Neural cell (in vitro differentiated cells): ENCODE measurements around the gene ARL2. TPM values are rescaled to one million over a fixed set of nuclear protein-coding genes. Genes with fewer than 3 reads are reported as not detected.

Experiments used
- H2AFZ ChIP-seq: fragments of 200-600, 300-800 bp; sonication (generic), shearing (Covaris generic); 2 replicates; pipeline ENCODE4 v1.6.0; 2014; ENCODE audit warnings: low read depth, mild to moderate bottlenecking, antibody characterized with exemption, low read length, moderate library complexity
- H3F3A ChIP-seq: fragments of 200-600 bp; shearing (Covaris generic); 2 replicates; pipeline ENCODE4 v1.6.1; 2016; ENCODE audit warnings: mild to moderate bottlenecking, moderate library complexity, mixed read lengths, antibody characterized with exemption, low read length; ENCODE audit not compliant: insufficient read depth, poor library complexity, severe bottlenecking
- H3K27ac ChIP-seq: fragments of 200-600, 300-800 bp; sonication (generic), shearing (Covaris generic); 2 replicates; pipeline ENCODE4 v1.5.1; 2014; ENCODE audit warnings: mild to moderate bottlenecking, low read length, moderate library complexity
- H3K27me3 ChIP-seq: fragments of 300-800, 200-600 bp; sonication (generic), shearing (Covaris generic); 2 replicates; pipeline ENCODE4 v1.6.0; 2014; ENCODE audit warnings: mild to moderate bottlenecking, low read depth, low read length, moderate library complexity; ENCODE audit not compliant: insufficient read depth
- H3K36me3 ChIP-seq: fragments of 300-800, 200-600 bp; sonication (generic), shearing (Covaris generic); 2 replicates; pipeline ENCODE4 v1.5.1; 2014; ENCODE audit warnings: mild to moderate bottlenecking, antibody characterized with exemption, low read length, moderate library complexity; ENCODE audit not compliant: insufficient read depth
- H3K4me2 ChIP-seq: fragments of 300-800, 200-600 bp; sonication (generic), shearing (Covaris generic); 2 replicates; pipeline ENCODE4 v1.6.0; 2014; ENCODE audit warnings: mild to moderate bottlenecking, low read length
- H3K4me3 ChIP-seq: fragments of 300-800, 200-600 bp; sonication (generic), shearing (Covaris generic); 2 replicates; pipeline ENCODE4 v1.5.1; 2014; ENCODE audit warnings: mild to moderate bottlenecking, low read length, moderate library complexity
- H3K79me2 ChIP-seq: fragments of 200-600 bp; shearing (Covaris generic); replicated peaks from 2 replicates; pipeline ENCODE4 v1.6.0; 2014; ENCODE audit warnings: mild to moderate bottlenecking, low read length, moderate library complexity; ENCODE audit not compliant: insufficient read depth
- H3K9ac ChIP-seq: fragments of 300-800, 200-600 bp; sonication (generic), shearing (Covaris generic); 2 replicates; pipeline ENCODE4 v1.6.1; 2016; ENCODE audit warnings: mild to moderate bottlenecking, low read length, mixed read lengths
- H3K9me2 ChIP-seq: fragments of 200-600 bp; shearing (Covaris generic); 2 replicates; pipeline ENCODE4 v1.6.1; 2016; ENCODE audit warnings: mild to moderate bottlenecking, low read length, mixed read lengths; ENCODE audit not compliant: insufficient read depth
- H3K9me3 ChIP-seq: fragments of 200-600, 300-800 bp; sonication (generic), shearing (Covaris generic); 2 replicates; pipeline ENCODE4 v1.6.1; 2016; ENCODE audit warnings: mild to moderate bottlenecking, mixed run types, low read length, moderate library complexity, mixed read lengths
- H4K20me1 ChIP-seq: fragments of 200-600 bp; shearing (Covaris generic); 2 replicates; pipeline ENCODE4 v1.6.1; 2016; ENCODE audit warnings: mild to moderate bottlenecking, mixed run types; ENCODE audit not compliant: insufficient read depth
- CTCF ChIP-seq: fragments of 450-650 bp; IDR thresholded peaks from 2 replicates; pipeline ENCODE4 v1.5.1; 2014; ENCODE audit warnings: antibody characterized with exemption, mild to moderate bottlenecking, moderate library complexity; ENCODE audit not compliant: poor library complexity, severe bottlenecking
- EP300 ChIP-seq: fragments of 450-650 bp; conservative IDR thresholded peaks from 2 replicates; pipeline ENCODE4 v1.6.1; 2014; ENCODE audit warnings: antibody characterized with exemption, mild to moderate bottlenecking, moderate library complexity; ENCODE audit not compliant: poor library complexity, severe bottlenecking
- EZH2 ChIP-seq: fragments of 200-600, 300-800 bp; shearing (Covaris generic), sonication (generic); IDR thresholded peaks from 2 replicates; pipeline ENCODE4 v1.6.1; 2014; ENCODE audit warnings: antibody characterized with exemption, low read length, borderline replicate concordance, mild to moderate bottlenecking; ENCODE audit not compliant: insufficient read depth, poor library complexity, severe bottlenecking
- MXI1 ChIP-seq: fragments of 450-650 bp; conservative IDR thresholded peaks from 2 replicates; pipeline ENCODE4 v1.6.1; 2014; ENCODE audit warnings: antibody characterized with exemption, mild to moderate bottlenecking; ENCODE audit not compliant: poor library complexity, severe bottlenecking
- POLR2AphosphoS5 ChIP-seq: IDR thresholded peaks from 2 replicates; pipeline ENCODE4 v1.6.1; 2012
- RAD21 ChIP-seq: fragments of 450-650 bp; conservative IDR thresholded peaks from 2 replicates; pipeline ENCODE4 v1.6.1; 2014; ENCODE audit warnings: antibody characterized with exemption, mild to moderate bottlenecking, moderate library complexity
- REST ChIP-seq: IDR thresholded peaks from 2 replicates; pipeline ENCODE4 v1.6.1; 2012; ENCODE audit warnings: borderline replicate concordance
- SMC3 ChIP-seq: fragments of 450-650 bp; conservative IDR thresholded peaks from 2 replicates; pipeline ENCODE4 v1.6.1; 2014; ENCODE audit warnings: antibody characterized with exemption, mild to moderate bottlenecking, moderate library complexity; ENCODE audit not compliant: poor library complexity
- TAF1 ChIP-seq: IDR thresholded peaks from 2 replicates; pipeline ENCODE4 v1.6.1; 2012; ENCODE audit warnings: low read depth
- polyA plus RNA-seq: library from polyadenylated mRNA; depleted of rRNA; stranded (reverse); fragments of >200 nt; gene quantifications from 2 replicates; pipeline ENCODE4 v1.2.3, GENCODE V29; 2014

The ARL2 gene
- polyA plus RNA-seq, 1 donor from 2014 or later, result 158 TPM

- H3K9ac ChIP-seq, result no peak overlapping the region
- H3K4me2 ChIP-seq, result no peak overlapping the region
- no peak for TF ChIP-seq CTCF
- no peak for TF ChIP-seq TAF1
- no peak for TF ChIP-seq SMC3
- no peak for TF ChIP-seq POLR2AphosphoS5
- no peaks in the 10 kb centered on the region for H3K36me3 ChIP-seq
- H3K27me3 ChIP-seq, result no peaks in the 10 kb centered on the region
- H3K79me2 ChIP-seq, result no peaks in the 10 kb centered on the region
- no peaks in the 10 kb centered on the region for H3K9me3 ChIP-seq
- no peak overlapping the region for H3K27ac ChIP-seq
- no peaks in the 10 kb centered on the region for H3F3A ChIP-seq
- H3K4me3 ChIP-seq, result no peak overlapping the region
- H2AFZ ChIP-seq, result no peak overlapping the region
- no peaks in the 10 kb centered on the region for H3K9me2 ChIP-seq
- H4K20me1 ChIP-seq, result no peaks in the 10 kb centered on the region
These were observed 43.0 kb downstream of the ARL2 start for GRCh38 chr11:65056999-65057398.

DNA sequence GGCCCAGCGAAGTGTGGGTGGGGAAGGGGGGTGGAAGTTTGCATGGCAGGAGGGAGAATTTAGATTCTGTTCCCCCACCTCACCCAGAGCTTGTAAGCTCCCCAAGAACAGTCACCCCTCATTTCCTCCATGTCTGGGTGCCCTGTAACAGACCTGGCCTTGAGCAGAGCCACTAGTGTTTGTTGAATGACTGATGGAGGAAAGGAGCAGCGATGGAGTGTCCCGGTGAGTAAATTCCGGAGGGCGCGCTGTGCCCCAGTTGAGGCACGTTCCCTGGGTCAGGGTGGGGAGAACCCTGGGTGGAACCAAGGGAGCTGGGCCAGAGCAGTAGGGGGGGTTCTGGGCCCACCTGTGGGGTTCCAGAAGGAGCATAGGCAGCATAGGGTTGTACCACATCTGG, 43.6 kb downstream of the ARL2 start:
- Histone ChIP-seq H2AFZ (no peak overlapping the region), H3K9me2 (no peaks in the 10 kb centered on the region), H3K27ac (no peak overlapping the region), H3K79me2 (no peaks in the 10 kb centered on the region), H3K4me2 (no peak overlapping the region), H3K9ac (no peak overlapping the region), H3F3A (no peaks in the 10 kb centered on the region), H4K20me1 (no peaks in the 10 kb centered on the region), H3K27me3 (no peaks in the 10 kb centered on the region), H3K9me3 (no peaks in the 10 kb centered on the region), H3K36me3 (no peaks in the 10 kb centered on the region), H3K4me3 (no peak overlapping the region)
- no peak for TF ChIP-seq POLR2AphosphoS5
- no peak for TF ChIP-seq TAF1
- no peak for TF ChIP-seq MXI1
- TF ChIP-seq SMC3, result no peak
- no peak for TF ChIP-seq REST
- no peak for TF ChIP-seq RAD21
- no peak for TF ChIP-seq EZH2
- TF ChIP-seq EP300, result no peak
- TF ChIP-seq CTCF, result no peak
